Cardiac muscle cell (in vitro differentiated cells and primary cell): ENCODE data around the gene SLC13A4. TPM values are rescaled to one million over a fixed set of nuclear protein-coding genes. Genes with fewer than 3 reads are reported as not detected.

Experiments used
- DNase-seq, 2 donors: peaks; one replicate each; pipeline versions ENCODE4 v3.0.0 to v3.0.0-alpha.2; 2010 to 2017; ENCODE audit warnings: low read depth in 1 of 2, low spot score in 1 of 2
- H3K27ac ChIP-seq: fragments of 200-600 bp; sonication (generic); 2 replicates; pipeline ENCODE4 v1.5.1; 2016
- H3K27me3 ChIP-seq: fragments of 200-600 bp; sonication (generic); 2 replicates; pipeline ENCODE4 v1.6.0; 2016; ENCODE audit warnings: control low read depth
- H3K36me3 ChIP-seq: fragments of 200-600 bp; sonication (generic); 2 replicates; pipeline ENCODE4 v1.5.1; 2016; ENCODE audit warnings: control low read depth
- H3K4me1 ChIP-seq: fragments of 200-600 bp; sonication (generic); 2 replicates; pipeline ENCODE4 v1.8.1; 2017; ENCODE audit warnings: low read depth, mild to moderate bottlenecking, mixed run types
- H3K4me3 ChIP-seq: fragments of 200-600 bp; sonication (generic); 2 replicates; pipeline ENCODE4 v1.5.1; 2016; ENCODE audit warnings: mild to moderate bottlenecking
- H3K9me3 ChIP-seq: fragments of 200-600 bp; sonication (generic); 2 replicates; pipeline ENCODE4 v1.5.1; 2017; ENCODE audit warnings: low read depth, mild to moderate bottlenecking, control low read depth
- polyA plus RNA-seq: library from polyadenylated mRNA; unstranded; fragments of >200 nt; fragmentation: Nextera tagmentation; extraction: Ambion mirVana; gene quantifications from 2 replicates; pipeline ENCODE4 v1.2.1, GENCODE V29; 2016
- total RNA-seq: library from RNA; depleted of rRNA; stranded (reverse); fragments of >200 nt; gene quantifications from 2 replicates; pipeline ENCODE4 v1.2.3, GENCODE V29; 2016
- TF ChIP-seq, protein P1 (sequence below): IDR thresholded peaks from 2 replicates; pipeline ENCODE4 v1.5.1; 2012; ENCODE audit warnings: low read depth, mild to moderate bottlenecking, low read length

SLC13A4 gene
- total and polyA plus RNA-seq, 2 experiments from 2014 or later = 0.12 to 3.9 TPM

DNA sequence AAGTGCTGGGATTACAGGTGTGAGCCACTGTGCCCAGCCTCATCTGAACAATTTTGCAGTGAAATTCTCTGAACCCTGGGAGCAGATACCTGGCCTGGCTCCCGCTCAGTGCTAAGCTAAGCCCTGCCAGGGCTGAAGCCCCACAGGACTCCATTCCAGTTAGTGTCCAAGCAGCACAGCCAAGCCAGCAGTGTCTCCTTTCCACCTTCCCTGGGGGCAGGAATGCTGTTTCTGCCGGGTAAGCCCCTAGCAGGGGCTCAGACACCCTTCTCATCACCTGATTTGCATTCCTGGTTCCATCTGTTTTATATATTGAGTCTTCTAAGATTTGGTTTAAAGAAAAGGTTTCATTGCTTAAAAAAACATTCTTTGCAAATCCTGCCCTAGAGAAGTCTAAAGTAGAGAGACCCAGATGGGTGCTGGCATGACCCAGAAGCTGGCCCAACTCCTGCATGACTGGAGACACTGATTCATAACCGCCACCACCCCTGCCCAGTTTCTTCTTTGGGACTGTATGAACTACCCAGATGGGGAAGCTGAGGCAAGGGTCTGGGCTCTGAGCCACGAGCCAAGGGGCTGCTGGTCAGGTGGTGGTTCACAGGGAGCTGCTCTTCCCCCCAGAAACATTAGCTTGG lies 14.0 kb downstream of the SLC13A4 start:
- Histone ChIP-seq H3K27me3 (no peaks in the 10 kb centered on the region), H3K36me3 (no peaks in the 10 kb centered on the region), H3K4me1 (peaks cover 21% of the 10 kb centered on the region), H3K4me3 (no peak overlapping the region), H3K27ac (no peak overlapping the region), H3K9me3 (no peaks in the 10 kb centered on the region)
- no peak for DNase-seq
- TF ChIP-seq, protein P1, sequence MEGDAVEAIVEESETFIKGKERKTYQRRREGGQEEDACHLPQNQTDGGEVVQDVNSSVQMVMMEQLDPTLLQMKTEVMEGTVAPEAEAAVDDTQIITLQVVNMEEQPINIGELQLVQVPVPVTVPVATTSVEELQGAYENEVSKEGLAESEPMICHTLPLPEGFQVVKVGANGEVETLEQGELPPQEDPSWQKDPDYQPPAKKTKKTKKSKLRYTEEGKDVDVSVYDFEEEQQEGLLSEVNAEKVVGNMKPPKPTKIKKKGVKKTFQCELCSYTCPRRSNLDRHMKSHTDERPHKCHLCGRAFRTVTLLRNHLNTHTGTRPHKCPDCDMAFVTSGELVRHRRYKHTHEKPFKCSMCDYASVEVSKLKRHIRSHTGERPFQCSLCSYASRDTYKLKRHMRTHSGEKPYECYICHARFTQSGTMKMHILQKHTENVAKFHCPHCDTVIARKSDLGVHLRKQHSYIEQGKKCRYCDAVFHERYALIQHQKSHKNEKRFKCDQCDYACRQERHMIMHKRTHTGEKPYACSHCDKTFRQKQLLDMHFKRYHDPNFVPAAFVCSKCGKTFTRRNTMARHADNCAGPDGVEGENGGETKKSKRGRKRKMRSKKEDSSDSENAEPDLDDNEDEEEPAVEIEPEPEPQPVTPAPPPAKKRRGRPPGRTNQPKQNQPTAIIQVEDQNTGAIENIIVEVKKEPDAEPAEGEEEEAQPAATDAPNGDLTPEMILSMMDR = no peak

GRCh38 chr7:135712796-135713195 lies 15.2 kb downstream of the SLC13A4 start:
- Histone ChIP-seq H3K27ac (no peak overlapping the region), H3K27me3 (no peaks in the 10 kb centered on the region), H3K36me3 (no peaks in the 10 kb centered on the region), H3K9me3 (no peaks in the 10 kb centered on the region), H3K4me1 (peaks cover 11% of the 10 kb centered on the region), H3K4me3 (no peak overlapping the region)
- peak in 1 of 2 donors; percentile 37 for DNase-seq
- TF ChIP-seq, protein P1 = no peak

DNA sequence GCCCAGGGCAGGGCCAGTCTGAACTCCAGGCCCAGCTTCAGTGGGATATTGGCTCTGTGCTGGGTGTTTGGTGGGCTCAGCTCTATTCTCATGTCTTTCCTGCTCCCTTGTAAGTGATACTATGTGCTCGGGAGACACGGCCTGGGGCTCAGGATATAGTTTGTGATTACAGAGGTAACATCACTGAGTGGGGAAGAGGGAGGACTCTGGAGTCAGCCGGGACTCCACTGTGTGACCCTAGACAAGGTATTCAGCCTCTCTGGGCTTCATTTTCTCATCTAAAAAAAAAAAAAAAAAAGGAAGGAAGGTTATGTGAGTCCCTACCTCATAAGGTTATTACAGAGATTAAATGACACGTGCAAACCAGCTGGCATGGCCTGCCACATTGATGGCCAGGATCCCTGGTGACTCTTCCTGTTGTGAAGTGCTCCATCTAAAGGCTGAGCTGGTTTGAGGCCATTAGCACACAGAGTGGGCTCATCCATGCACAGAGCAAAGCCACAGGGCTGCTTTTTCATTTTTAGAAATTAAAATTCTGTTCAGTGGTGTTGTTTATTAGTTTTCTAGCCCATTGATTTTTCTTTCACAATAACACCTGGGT lies 15.7 kb downstream of the SLC13A4 start:
- no peaks in the 10 kb centered on the region for H3K36me3 ChIP-seq
- no peak for DNase-seq
- H3K27ac ChIP-seq = no peak overlapping the region
- TF ChIP-seq, protein P1 = peak; percentile 8
- no peaks in the 10 kb centered on the region for H3K9me3 ChIP-seq
- no peaks in the 10 kb centered on the region for H3K27me3 ChIP-seq
- H3K4me1 ChIP-seq = peaks cover 5% of the 10 kb centered on the region
- H3K4me3 ChIP-seq = no peak overlapping the region

GRCh38 chr7:135711139-135711469 lies 16.9 kb downstream of the SLC13A4 start:
- DNase-seq = no peak
- no peaks in the 10 kb centered on the region for H3K36me3 ChIP-seq
- H3K27ac ChIP-seq = no peak overlapping the region
- no peaks in the 10 kb centered on the region for H3K9me3 ChIP-seq
- H3K4me1 ChIP-seq = no peaks in the 10 kb centered on the region
- no peaks in the 10 kb centered on the region for H3K27me3 ChIP-seq
- no peak overlapping the region for H3K4me3 ChIP-seq
- TF ChIP-seq, protein P1 = no peak

GRCh38 chr7:135710417-135711138 lies 17.4 kb downstream of the SLC13A4 start:
- Histone ChIP-seq H3K4me1 (no peaks in the 10 kb centered on the region), H3K27ac (no peak overlapping the region), H3K36me3 (no peaks in the 10 kb centered on the region), H3K9me3 (no peaks in the 10 kb centered on the region), H3K4me3 (no peak overlapping the region), H3K27me3 (no peaks in the 10 kb centered on the region)
- TF ChIP-seq, protein P1 = peak; percentile 50
- no peak for DNase-seq
